Spleen (tissue), 7 donors: ENCODE measurements around the gene AHRR.

Experiments
- CTCF ChIP-seq, 11 experiments: fragments of 200-600 bp in 7 of 11; fragments of 450-650 bp in 4 of 11; sonication (generic) in 4 of 11; IDR thresholded peaks in 8 of 11; conservative IDR thresholded peaks in 3 of 11; 1 replicate in 7 of 11; 2 replicates in 4 of 11; pipeline versions ENCODE4 v1.4.0 to v1.8.0; 2016 to 2021; ENCODE audit warnings: antibody characterized with exemption in 11 of 11, inconsistent platforms in 4 of 11, mild to moderate bottlenecking in 1 of 11
- POLR2AphosphoS5 ChIP-seq, 3 donors: sonication (generic); formaldehyde crosslinking; IDR thresholded peaks; one replicate each; pipeline ENCODE4 v1.5.1; 2017; ENCODE audit warnings: antibody characterized with exemption in 3 of 3
- donor health status: DM: no; HTN: no; CAD: no; lungs with moderate emphysema.
- donor health status: DM: no; HTN: no; CAD: no.
- donor health status: DM: no; HTN: no; CAD: no.

- TF ChIP-seq CTCF (IDR thresholded peaks at IDR 0.05 in 8 of 11, conservative IDR thresholded peaks at IDR 0.05 in 3 of 11) = no peak
- no peak for TF ChIP-seq POLR2AphosphoS5 (IDR thresholded peaks at IDR 0.05)
Measured at GRCh38 chr5:359301-359897, 37.9 kb downstream of the AHRR start.
